IgD-negative memory B cell (primary cell): ENCODE measurements around the gene SNN. TPM values are rescaled to one million over a fixed set of nuclear protein-coding genes. Genes with fewer than 3 reads are reported as not detected.

Source experiments
- H3K27ac Mint-ChIP-seq, 3 donors: one replicate each; pipeline ENCODE4 v1.8.0; 2020 to 2022; ENCODE audit warnings: mild to moderate bottlenecking in 3 of 3, mixed read lengths in 3 of 3, moderate library complexity in 1 of 3
- H3K27me3 Mint-ChIP-seq: one replicate; pipeline ENCODE4 v1.8.0; 2021; ENCODE audit warnings: mixed read lengths
- H3K36me3 Mint-ChIP-seq: one replicate; pipeline ENCODE4 v1.8.0; 2020; ENCODE audit warnings: mild to moderate bottlenecking, mixed read lengths
- H3K4me1 Mint-ChIP-seq, 3 donors: one replicate each; pipeline ENCODE4 v1.8.0; 2020 to 2022; ENCODE audit warnings: mixed read lengths in 3 of 3, mild to moderate bottlenecking in 1 of 3
- H3K4me3 Mint-ChIP-seq, 4 donors: one replicate each; pipeline ENCODE4 v1.8.0; 2020 to 2022; ENCODE audit warnings: mild to moderate bottlenecking in 4 of 4, mixed read lengths in 4 of 4, moderate library complexity in 3 of 4
- H3K9me3 Mint-ChIP-seq, 3 donors: one replicate each; pipeline ENCODE4 v1.8.0; 2020 to 2021; ENCODE audit warnings: mixed read lengths in 3 of 3, mild to moderate bottlenecking in 1 of 3
- polyA plus RNA-seq: library from polyadenylated mRNA; unstranded; fragments of 300-500 nt; fragmentation: Illumina TruSeq; gene quantifications from one replicate; pipeline ENCODE4 v1.2.3, GENCODE V29; 2021

The SNN gene
- polyA plus RNA-seq, 1 donor from 2014 or later = 60.9 TPM

- Mint-ChIP-seq H3K4me3 (no peak overlapping the region), H3K36me3 (peaks cover 5% of the 10 kb centered on the region), H3K27me3 (no peaks in the 10 kb centered on the region), H3K27ac (peak overlapping the region in 2 of 3 donors; percentile 14 to 56), H3K9me3 (no peaks in the 10 kb centered on the region), H3K4me1 (peaks cover 15 to 23% (median 22%) of the 10 kb centered on the region in 3 donors)
These were observed 53.7 kb downstream of the SNN start for GRCh38 chr16:11721781-11722467.

GRCh38 chr16:11722468-11722808 is 54.2 kb downstream of the SNN start:
- H3K27ac Mint-ChIP-seq = peak overlapping the region in 1 of 3 donors; percentile 56
- H3K9me3 Mint-ChIP-seq = no peaks in the 10 kb centered on the region
- H3K27me3 Mint-ChIP-seq = no peaks in the 10 kb centered on the region
- H3K4me3 Mint-ChIP-seq = no peak overlapping the region
- H3K36me3 Mint-ChIP-seq = peaks cover 5% of the 10 kb centered on the region
- H3K4me1 Mint-ChIP-seq = peaks cover 15 to 23% (median 22%) of the 10 kb centered on the region in 3 donors

- Mint-ChIP-seq H3K9me3 (no peaks in the 10 kb centered on the region), H3K27ac (peak overlapping the region in 1 of 3 donors; percentile 76), H3K27me3 (no peaks in the 10 kb centered on the region), H3K4me1 (peaks cover 16 to 31% (median 22%) of the 10 kb centered on the region in 3 donors), H3K4me3 (no peak overlapping the region), H3K36me3 (peaks cover 5% of the 10 kb centered on the region)
These were observed 57.2 kb downstream of the SNN start for GRCh38 chr16:11725457-11725856.

- Mint-ChIP-seq H3K4me3 (no peak overlapping the region), H3K27me3 (no peaks in the 10 kb centered on the region), H3K4me1 (peaks cover 17 to 34% (median 22%) of the 10 kb centered on the region in 3 donors), H3K9me3 (no peaks in the 10 kb centered on the region), H3K36me3 (peaks cover 5% of the 10 kb centered on the region), H3K27ac (no peak overlapping the region)
These were observed 57.8 kb downstream of the SNN start for GRCh38 chr16:11726008-11726407.

- H3K4me1 Mint-ChIP-seq = peaks cover 9 to 30% (median 20%) of the 10 kb centered on the region in 3 donors
- H3K27me3 Mint-ChIP-seq = no peaks in the 10 kb centered on the region
- H3K36me3 Mint-ChIP-seq = peaks cover 2% of the 10 kb centered on the region
- H3K27ac Mint-ChIP-seq = peak overlapping the region in 1 of 3 donors; percentile 31
- no peaks in the 10 kb centered on the region for H3K9me3 Mint-ChIP-seq
- H3K4me3 Mint-ChIP-seq = peak overlapping the region in 1 of 4 donors; percentile 41
These were observed 59.7 kb downstream of the SNN start for GRCh38 chr16:11727796-11728543.

Other genes with a start within 250 kb of the SNN start
- gene LITAF, start 81.5 kb upstream of the SNN start, polyA plus RNA-seq = 318 TPM
- 78.0 TPM for gene TXNDC11, start 74.4 kb downstream of the SNN start, polyA plus RNA-seq
- gene ZC3H7A, start 128.8 kb downstream of the SNN start, polyA plus RNA-seq = 37.5 TPM
- gene RSL1D1, start 183.1 kb downstream of the SNN start, polyA plus RNA-seq = 307 TPM
- gene GSPT1, start 247.5 kb downstream of the SNN start, polyA plus RNA-seq = 77.7 TPM